Prostate gland (tissue), 2 donors: ENCODE results near the gene RNF152.

Experiments used
- CTCF ChIP-seq, 4 experiments: fragments of 200-600 bp in 2 of 4; fragments of 450-650 bp in 2 of 4; sonication (generic) in 2 of 4; IDR thresholded peaks; 1 replicate in 3 of 4; 2 replicates in 1 of 4; pipeline ENCODE4 v1.5.1; 2016 to 2019; ENCODE audit warnings: antibody characterized with exemption in 4 of 4, mild to moderate bottlenecking in 2 of 4, moderate library complexity in 2 of 4
- POLR2AphosphoS5 ChIP-seq: sonication (generic); formaldehyde crosslinking; IDR thresholded peaks from one replicate; pipeline ENCODE4 v1.6.1; 2017; ENCODE audit warnings: antibody characterized with exemption

- TF ChIP-seq CTCF (IDR thresholded peaks at IDR 0.05): no peak
- no peak for TF ChIP-seq POLR2AphosphoS5
Observed at GRCh38 chr18:61765097-61765496, 127.7 kb downstream of the RNF152 start.
